LNCAP (cell line): ENCODE results near the gene PMEL.

ENCODE experiments used
- TF ChIP-seq, protein P1 (sequence below): fragments of 450-650 bp; IDR thresholded peaks from 2 replicates; pipeline ENCODE4 v1.5.1; 2017; ENCODE audit warnings: mild to moderate bottlenecking

The PMEL gene

DNA sequence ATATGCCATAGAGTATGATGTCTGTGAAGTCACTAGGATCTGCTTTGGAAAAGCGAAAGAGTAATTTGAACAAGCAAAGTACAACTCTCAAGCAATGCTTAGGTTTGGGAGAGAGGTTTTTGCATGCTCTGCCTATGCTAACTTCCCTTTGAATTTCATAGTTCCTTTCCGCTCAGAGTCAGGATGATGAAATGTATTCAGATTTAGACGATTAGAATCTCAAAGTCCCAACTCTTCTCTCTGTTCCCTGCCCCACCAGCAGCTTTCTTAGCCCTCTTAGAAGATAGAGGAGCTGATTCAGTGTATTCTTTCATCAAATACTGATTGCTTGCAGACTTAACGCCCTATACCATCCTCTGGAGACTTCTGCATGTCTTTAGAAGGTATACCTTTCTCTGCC is 19.5 kb upstream of the PMEL start:
- TF ChIP-seq, protein P1, sequence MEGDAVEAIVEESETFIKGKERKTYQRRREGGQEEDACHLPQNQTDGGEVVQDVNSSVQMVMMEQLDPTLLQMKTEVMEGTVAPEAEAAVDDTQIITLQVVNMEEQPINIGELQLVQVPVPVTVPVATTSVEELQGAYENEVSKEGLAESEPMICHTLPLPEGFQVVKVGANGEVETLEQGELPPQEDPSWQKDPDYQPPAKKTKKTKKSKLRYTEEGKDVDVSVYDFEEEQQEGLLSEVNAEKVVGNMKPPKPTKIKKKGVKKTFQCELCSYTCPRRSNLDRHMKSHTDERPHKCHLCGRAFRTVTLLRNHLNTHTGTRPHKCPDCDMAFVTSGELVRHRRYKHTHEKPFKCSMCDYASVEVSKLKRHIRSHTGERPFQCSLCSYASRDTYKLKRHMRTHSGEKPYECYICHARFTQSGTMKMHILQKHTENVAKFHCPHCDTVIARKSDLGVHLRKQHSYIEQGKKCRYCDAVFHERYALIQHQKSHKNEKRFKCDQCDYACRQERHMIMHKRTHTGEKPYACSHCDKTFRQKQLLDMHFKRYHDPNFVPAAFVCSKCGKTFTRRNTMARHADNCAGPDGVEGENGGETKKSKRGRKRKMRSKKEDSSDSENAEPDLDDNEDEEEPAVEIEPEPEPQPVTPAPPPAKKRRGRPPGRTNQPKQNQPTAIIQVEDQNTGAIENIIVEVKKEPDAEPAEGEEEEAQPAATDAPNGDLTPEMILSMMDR = no peak

DNA sequence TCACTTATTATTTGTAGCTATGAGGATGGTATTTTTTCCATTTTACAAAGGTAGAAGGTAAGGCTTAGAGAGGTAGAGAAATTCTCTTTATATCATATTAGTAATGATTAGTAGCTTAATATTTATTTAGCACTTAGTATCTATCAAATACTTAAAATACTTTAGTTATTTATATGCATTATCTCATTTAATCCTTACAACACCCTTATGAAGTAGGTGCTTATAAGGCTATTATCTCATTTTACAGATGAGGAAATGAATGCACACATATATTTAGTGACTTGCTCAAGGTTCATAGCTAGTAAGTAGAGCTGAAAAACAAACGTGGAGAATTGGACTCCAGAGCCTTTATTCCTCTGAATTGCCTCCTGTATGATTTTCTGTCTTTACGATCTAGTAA is 19.0 kb upstream of the PMEL start:
- TF ChIP-seq, protein P1 = no peak

DNA sequence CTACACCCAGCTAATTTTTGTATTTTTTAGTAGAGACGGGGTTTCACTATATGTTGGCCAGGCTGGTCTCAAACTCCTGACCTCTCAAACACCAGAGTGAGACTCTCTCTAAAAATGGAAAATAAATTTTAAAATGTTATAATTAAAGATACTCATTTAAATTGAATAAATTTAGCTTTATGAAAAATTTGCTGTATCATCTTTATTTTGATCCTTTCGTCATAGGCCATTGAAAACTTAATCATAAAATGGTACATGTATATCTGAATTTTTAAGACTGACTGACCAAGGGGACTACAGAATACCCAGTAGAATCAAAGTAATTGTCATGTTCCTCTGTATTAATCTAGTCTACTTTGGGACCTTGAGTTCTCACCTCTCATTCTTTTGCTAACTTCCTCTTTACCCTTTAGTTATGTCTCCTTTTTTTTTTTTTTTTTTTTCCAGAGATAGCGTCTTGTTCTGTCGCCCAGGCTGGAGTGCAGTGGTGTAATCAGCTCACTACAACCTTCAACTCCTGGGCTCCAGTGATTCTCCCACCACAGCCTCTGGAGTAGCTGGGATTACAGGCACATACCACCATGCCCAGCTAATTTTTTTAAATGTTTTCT is 17.5 kb upstream of the PMEL start:
- TF ChIP-seq, protein P1 = no peak

DNA sequence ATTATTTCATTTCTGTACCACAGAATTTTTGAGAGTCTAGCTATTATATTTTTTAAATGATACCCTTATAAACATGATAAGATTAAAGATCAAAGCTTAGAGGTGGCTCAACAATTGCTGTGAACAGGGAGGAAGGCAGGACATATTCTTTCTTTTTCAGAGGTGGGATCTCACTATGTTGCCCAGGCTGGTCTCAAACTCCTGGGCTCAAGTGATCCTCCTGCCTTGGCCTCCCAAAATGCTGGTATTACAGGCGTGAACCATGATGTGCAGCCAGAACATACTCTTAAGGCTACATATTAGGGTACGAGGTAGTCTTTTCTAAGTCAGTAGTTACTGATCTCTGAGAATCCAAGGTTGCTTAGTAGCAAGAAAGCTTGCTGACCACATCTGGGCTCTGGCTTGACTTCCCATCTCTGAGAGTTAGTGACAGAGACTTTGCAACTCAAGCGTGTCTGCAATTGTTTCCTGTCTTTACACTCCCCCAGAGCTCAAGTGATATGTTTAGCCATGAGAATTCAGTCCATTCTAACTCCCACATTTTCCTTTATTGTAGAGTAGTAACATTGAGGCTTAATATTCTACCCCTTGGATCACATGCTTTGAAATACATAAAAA is 16.6 kb upstream of the PMEL start:
- TF ChIP-seq, protein P1 = no peak

DNA sequence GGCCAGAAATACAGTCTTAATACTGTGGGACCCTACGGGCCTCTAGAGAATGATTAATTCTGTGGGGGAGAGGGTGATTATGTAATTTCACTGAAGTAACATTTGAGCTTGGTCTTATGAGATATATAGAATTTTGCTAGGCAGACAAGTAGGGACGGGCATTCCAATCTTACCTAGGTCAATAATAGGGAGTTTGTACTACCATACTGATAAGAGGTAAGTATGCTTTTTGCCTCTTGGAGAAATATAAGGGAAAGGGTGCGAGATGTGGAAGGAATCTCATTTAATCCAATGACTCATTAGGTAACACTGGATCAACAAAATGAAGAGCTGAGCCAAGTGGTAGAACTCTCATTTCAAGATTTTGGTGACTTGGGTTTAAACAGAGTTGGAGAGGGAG is 13.2 kb upstream of the PMEL start:
- TF ChIP-seq, protein P1 = no peak

DNA sequence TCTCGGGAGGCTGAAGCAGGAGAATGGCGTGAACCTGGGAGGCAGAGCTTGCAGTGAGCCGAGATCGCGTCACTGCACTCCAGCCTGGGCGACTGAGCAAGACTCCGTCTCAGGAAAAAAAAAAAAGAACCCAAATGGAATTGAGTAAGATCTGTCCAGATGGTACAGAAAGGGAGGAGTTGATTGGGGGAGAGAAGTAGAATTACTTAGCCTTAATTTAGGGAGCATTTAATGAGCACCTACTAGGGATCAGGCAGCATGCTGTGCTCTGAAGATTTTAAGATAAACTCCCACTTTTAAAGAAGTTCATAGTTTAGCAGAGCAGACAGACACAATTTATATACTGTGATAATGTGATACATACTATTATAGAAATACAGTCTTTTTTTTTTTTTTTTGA is 12.6 kb upstream of the PMEL start:
- TF ChIP-seq, protein P1 = no peak

DNA sequence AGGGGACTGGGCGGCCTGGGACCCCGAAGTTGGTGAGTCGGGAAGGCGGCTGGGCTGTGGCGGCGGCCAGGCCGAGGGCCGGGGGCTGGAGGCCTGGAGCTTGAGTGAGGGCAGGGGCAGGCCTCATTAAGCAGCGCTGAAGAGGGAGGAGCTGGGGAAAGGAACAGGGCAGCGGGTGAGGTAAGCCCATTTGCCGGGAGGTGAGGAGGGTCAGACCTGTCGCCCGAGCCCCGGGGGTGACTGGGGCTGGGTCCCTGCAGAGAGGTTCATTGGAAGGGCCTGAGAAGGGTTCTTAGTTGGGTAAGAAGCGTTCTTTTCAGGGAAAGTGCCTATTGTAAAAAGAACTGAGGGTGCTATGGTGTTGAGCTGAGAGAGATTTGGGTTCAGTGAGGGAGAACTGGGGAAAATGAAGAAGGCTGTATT is 8.5 kb upstream of the PMEL start:
- TF ChIP-seq, protein P1 = no peak
